WTC11 (cell line): ENCODE results near the gene RPH3AL. TPM values are rescaled to one million over a fixed set of nuclear protein-coding genes. Genes with fewer than 3 reads are reported as not detected.

Experiments
- ATAC-seq: fragments of 200-7000 bp; cut with Tn5 transposase; 2 replicates; pipeline ENCODE4 v1.10.0; 2021; ENCODE audit warnings: mild to moderate bottlenecking, moderate library complexity
- CTCF ChIA-PET: fragments of 300-600 bp; sonication (Branson Sonifier 250); formaldehyde crosslinking; loops from one replicate; lab custom pipeline; 2021; ENCODE audit warnings: antibody characterized with exemption; lab: Charles Lee
- POLR2A ChIA-PET: fragments of 350-600 bp; sonication (Branson Sonifier 250); formaldehyde crosslinking; loops from one replicate; lab custom pipeline; 2021; ENCODE audit warnings: antibody characterized with exemption; lab: Charles Lee
- DNase-seq: peaks from one replicate; pipeline ENCODE4 v3.0.0; 2021; ENCODE audit warnings: low spot score
- H3K27ac Mint-ChIP-seq: 2 replicates; pipeline ENCODE4 v1.8.0; 2021; ENCODE audit warnings: mixed read lengths
- H3K27me3 Mint-ChIP-seq: 2 replicates; pipeline ENCODE4 v1.8.0; 2021; ENCODE audit warnings: low read depth, mild to moderate bottlenecking, moderate library complexity, mixed read lengths
- H3K36me3 Mint-ChIP-seq: 2 replicates; pipeline ENCODE4 v1.8.0; 2021; ENCODE audit warnings: mixed read lengths
- H3K4me1 Mint-ChIP-seq: 2 replicates; pipeline ENCODE4 v1.8.0; 2022; ENCODE audit warnings: mixed read lengths
- H3K4me3 Mint-ChIP-seq: 2 replicates; pipeline ENCODE4 v1.8.0; 2021; ENCODE audit warnings: mild to moderate bottlenecking, moderate library complexity, mixed read lengths
- H3K9me3 Mint-ChIP-seq: 2 replicates; pipeline ENCODE4 v1.8.0; 2021; ENCODE audit warnings: mixed read lengths
- ATF2 ChIP-seq: sonication (generic); formaldehyde crosslinking; IDR thresholded peaks from 2 replicates; pipeline ENCODE4 v1.8.1; 2022; ENCODE audit warnings: low read depth, missing genetic modification reagents, borderline replicate concordance
- FOXJ3 ChIP-seq: sonication (generic); formaldehyde crosslinking; IDR thresholded peaks from 2 replicates; pipeline ENCODE4 v1.9.0; 2021; ENCODE audit warnings: missing genetic modification reagents, mild to moderate bottlenecking, borderline replicate concordance
- FOXP4 ChIP-seq: sonication (generic); formaldehyde crosslinking; IDR thresholded peaks from 2 replicates; pipeline ENCODE4 v1.8.0; 2022; ENCODE audit warnings: mild to moderate bottlenecking, missing genetic modification reagents
- MXD4 ChIP-seq: fragments of 250-450 bp; sonication (Bioruptor Pico); IDR thresholded peaks from 2 replicates; pipeline ENCODE4 v1.8.0; 2021; ENCODE audit warnings: mild to moderate bottlenecking, moderate library complexity, borderline replicate concordance
- NFYB ChIP-seq: sonication (generic); formaldehyde crosslinking; conservative IDR thresholded peaks from 2 replicates; pipeline ENCODE4 v1.8.0; 2022; ENCODE audit warnings: low read depth, missing genetic modification reagents
- SOX15 ChIP-seq: fragments of 250-450 bp; sonication (Bioruptor Pico); IDR thresholded peaks from 2 replicates; pipeline ENCODE4 v1.9.0; 2021; ENCODE audit warnings: mild to moderate bottlenecking
- TEAD4 ChIP-seq: sonication (generic); formaldehyde crosslinking; IDR thresholded peaks from 2 replicates; pipeline ENCODE4 v1.8.0; 2022; ENCODE audit warnings: mild to moderate bottlenecking, missing genetic modification reagents
- TP53 ChIP-seq: sonication (generic); formaldehyde crosslinking; IDR thresholded peaks from 2 replicates; pipeline ENCODE4 v1.8.1; 2023; ENCODE audit warnings: mild to moderate bottlenecking, missing genetic modification reagents
- ZBTB21 ChIP-seq: sonication (generic); formaldehyde crosslinking; IDR thresholded peaks from 2 replicates; pipeline ENCODE4 v1.8.1; 2023; ENCODE audit warnings: mild to moderate bottlenecking, missing genetic modification reagents, borderline replicate concordance
- ZNF219 ChIP-seq: sonication (generic); formaldehyde crosslinking; IDR thresholded peaks from 2 replicates; pipeline ENCODE4 v1.8.0; 2023; ENCODE audit warnings: missing genetic modification reagents, mild to moderate bottlenecking, borderline replicate concordance
- total RNA-seq: library from RNA; stranded (reverse); gene quantifications from 3 replicates; pipeline ENCODE4 v1.2.3, GENCODE V29; 2021
- TF ChIP-seq, protein P1 (sequence below): sonication (generic); formaldehyde crosslinking; IDR thresholded peaks from 2 replicates; pipeline ENCODE4 v1.8.1; 2022; ENCODE audit warnings: mild to moderate bottlenecking, moderate library complexity, missing genetic modification reagents
- TF ChIP-seq, protein P2 (sequence below): fragments of 200-600 bp; IDR thresholded peaks from 2 replicates; pipeline ENCODE4 v1.8.0; 2022; ENCODE audit warnings: antibody characterized with exemption
- TF ChIP-seq, protein P3 (sequence below): sonication (generic); formaldehyde crosslinking; IDR thresholded peaks from 2 replicates; pipeline ENCODE4 v1.8.1; 2022; ENCODE audit warnings: missing genetic modification reagents, borderline replicate concordance

RPH3AL gene
- total RNA-seq, 1 experiment from 2014 or later: 2.0 TPM

DNA sequence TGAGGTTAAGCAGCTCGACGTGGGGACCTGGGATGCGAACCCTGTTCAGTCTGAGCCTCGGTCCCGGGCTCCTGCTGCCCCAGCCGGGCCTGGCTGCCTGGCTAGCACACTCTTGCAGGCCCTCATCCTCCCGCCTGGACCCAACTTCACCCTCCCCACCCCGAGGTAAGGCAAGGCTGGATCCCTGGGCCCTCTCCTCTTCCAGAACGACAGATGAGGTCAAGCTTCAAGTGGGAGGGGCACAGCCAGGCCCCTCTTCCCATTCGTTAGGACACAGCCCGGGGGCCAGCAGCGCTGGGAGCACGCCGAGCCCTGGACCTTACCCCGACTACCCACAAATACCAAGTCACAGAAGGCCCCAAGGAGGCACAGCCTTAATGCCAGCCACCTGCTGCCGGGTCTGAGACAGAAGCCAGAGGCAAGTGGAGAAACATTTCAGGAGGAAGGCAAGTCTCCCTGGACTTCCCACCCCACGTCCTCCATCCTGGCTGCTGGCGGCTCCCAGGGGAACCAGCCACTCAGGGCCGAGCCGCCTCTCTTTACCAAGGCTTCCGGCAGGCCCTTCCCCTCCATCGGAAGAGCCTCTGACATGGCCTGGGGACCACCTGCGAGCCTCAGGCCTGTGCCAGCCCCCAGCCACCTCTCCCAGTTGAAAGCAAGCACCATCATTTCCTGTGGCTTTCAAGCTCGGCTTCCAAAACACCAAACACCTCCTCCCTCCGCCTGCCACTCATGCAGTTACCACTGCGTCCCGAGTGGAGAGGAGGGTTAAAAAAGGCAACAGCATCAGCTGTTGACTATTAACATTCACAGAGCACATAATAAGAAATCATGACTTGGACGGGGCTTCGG lies 59.9 kb downstream of the RPH3AL start:
- DNase-seq: no peak

GRCh38 chr17:292016-292415 lies 60.6 kb downstream of the RPH3AL start:
- Mint-ChIP-seq H3K27ac (no peak overlapping the region), H3K36me3 (no peaks in the 10 kb centered on the region), H3K9me3 (no peaks in the 10 kb centered on the region), H3K4me3 (no peak overlapping the region), H3K27me3 (peaks cover 11% of the 10 kb centered on the region), H3K4me1 (peaks cover 2% of the 10 kb centered on the region; the same call in 1 of the 2 replicates)
- no peak for ATAC-seq
- POLR2A ChIA-PET: no interaction called here
- CTCF ChIA-PET: interaction anchor here (0.6 to 1.6 kb wide), 2 partner anchors 17 to 87 kb away, joined by 3 to 4 read pairs; no protein-coding TSS in a partner anchor
- TF ChIP-seq ATF2: no peak
- no peak for TF ChIP-seq TEAD4 (CRISPR knock-in tag)
- TF ChIP-seq ZNF219 (CRISPR knock-in tag): no peak
- DNase-seq: no peak

More for the DNA sequence above, 59.9 kb downstream of the RPH3AL start:
- H3K27me3 Mint-ChIP-seq: peaks cover 11% of the 10 kb centered on the region
- ATAC-seq: no peak
- H3K9me3 Mint-ChIP-seq: no peaks in the 10 kb centered on the region
- no peak overlapping the region for H3K27ac Mint-ChIP-seq
- POLR2A ChIA-PET: interaction anchor here (0.6 kb wide), 1 partner anchor 406 kb away, joined by 3 read pairs; no protein-coding TSS in a partner anchor
- no peak overlapping the region for H3K4me3 Mint-ChIP-seq
- H3K4me1 Mint-ChIP-seq: peaks cover 2% of the 10 kb centered on the region; the same call in 1 of the 2 replicates
- TF ChIP-seq NFYB (CRISPR knock-in tag): no peak
- TF ChIP-seq ZNF219 (CRISPR knock-in tag): no peak
- TF ChIP-seq, protein P1, sequence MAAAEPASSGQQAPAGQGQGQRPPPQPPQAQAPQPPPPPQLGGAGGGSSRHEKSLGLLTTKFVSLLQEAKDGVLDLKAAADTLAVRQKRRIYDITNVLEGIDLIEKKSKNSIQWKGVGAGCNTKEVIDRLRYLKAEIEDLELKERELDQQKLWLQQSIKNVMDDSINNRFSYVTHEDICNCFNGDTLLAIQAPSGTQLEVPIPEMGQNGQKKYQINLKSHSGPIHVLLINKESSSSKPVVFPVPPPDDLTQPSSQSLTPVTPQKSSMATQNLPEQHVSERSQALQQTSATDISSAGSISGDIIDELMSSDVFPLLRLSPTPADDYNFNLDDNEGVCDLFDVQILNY (CRISPR knock-in tag): no peak
- no peak for TF ChIP-seq FOXJ3
- TF ChIP-seq, protein P2, sequence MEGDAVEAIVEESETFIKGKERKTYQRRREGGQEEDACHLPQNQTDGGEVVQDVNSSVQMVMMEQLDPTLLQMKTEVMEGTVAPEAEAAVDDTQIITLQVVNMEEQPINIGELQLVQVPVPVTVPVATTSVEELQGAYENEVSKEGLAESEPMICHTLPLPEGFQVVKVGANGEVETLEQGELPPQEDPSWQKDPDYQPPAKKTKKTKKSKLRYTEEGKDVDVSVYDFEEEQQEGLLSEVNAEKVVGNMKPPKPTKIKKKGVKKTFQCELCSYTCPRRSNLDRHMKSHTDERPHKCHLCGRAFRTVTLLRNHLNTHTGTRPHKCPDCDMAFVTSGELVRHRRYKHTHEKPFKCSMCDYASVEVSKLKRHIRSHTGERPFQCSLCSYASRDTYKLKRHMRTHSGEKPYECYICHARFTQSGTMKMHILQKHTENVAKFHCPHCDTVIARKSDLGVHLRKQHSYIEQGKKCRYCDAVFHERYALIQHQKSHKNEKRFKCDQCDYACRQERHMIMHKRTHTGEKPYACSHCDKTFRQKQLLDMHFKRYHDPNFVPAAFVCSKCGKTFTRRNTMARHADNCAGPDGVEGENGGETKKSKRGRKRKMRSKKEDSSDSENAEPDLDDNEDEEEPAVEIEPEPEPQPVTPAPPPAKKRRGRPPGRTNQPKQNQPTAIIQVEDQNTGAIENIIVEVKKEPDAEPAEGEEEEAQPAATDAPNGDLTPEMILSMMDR: no peak
- TF ChIP-seq ZBTB21 (CRISPR knock-in tag): no peak
- TF ChIP-seq, protein P3, sequence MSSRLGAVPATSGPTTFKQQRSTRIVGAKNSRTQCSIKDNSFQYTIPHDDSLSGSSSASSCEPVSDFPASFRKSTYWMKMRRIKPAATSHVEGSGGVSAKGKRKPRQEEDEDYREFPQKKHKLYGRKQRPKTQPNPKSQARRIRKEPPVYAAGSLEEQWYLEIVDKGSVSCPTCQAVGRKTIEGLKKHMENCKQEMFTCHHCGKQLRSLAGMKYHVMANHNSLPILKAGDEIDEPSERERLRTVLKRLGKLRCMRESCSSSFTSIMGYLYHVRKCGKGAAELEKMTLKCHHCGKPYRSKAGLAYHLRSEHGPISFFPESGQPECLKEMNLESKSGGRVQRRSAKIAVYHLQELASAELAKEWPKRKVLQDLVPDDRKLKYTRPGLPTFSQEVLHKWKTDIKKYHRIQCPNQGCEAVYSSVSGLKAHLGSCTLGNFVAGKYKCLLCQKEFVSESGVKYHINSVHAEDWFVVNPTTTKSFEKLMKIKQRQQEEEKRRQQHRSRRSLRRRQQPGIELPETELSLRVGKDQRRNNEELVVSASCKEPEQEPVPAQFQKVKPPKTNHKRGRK: no peak
- TF ChIP-seq FOXP4 (CRISPR knock-in tag): no peak
- no peak for TF ChIP-seq TP53 (CRISPR knock-in tag)
- CTCF ChIA-PET: interaction anchor here (0.6 kb wide), 1 partner anchor 88 kb away, joined by 3 read pairs; no protein-coding TSS in a partner anchor
- H3K36me3 Mint-ChIP-seq: no peaks in the 10 kb centered on the region

DNA sequence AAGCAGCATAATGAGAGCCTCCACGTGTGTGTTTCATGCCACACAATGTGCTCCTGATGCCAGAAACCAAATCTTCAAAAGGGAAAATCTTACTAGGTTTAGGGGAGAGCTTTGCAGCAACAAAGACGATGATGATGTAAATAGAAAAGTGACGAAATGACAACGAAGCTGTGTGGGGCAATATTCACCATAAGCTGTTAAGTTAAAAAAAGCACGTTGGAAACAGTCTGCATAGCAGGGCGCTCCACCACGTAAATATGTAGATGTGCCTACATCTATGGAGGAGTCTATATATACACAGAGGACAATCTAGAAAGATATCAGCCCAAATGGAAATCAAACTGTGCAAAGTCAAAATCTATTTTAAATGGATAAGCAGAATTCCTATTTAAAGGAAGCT lies 61.0 kb downstream of the RPH3AL start:
- Mint-ChIP-seq H3K4me1 (peaks cover 2% of the 10 kb centered on the region; the same call in 1 of the 2 replicates), H3K9me3 (no peaks in the 10 kb centered on the region), H3K27me3 (peaks cover 11% of the 10 kb centered on the region), H3K4me3 (no peak overlapping the region), H3K36me3 (no peaks in the 10 kb centered on the region), H3K27ac (no peak overlapping the region)
- ATAC-seq (no peak), DNase-seq (no peak)
- TF ChIP-seq SOX15 (CRISPR knock-in tag) (no peak), MXD4 (no peak)
- POLR2A ChIA-PET: no interaction called here
- CTCF ChIA-PET: interaction anchor here (1.6 kb wide), 1 partner anchor 18 kb away, joined by 4 read pairs; no protein-coding TSS in a partner anchor
